DLD1 (cell line): ENCODE results near the gene RPS26.
"Not testable (repeated sequence)": the region's sequence is repeated elsewhere in the genome, so short reads cannot be mapped to it uniquely, and the experiment has no call there.

ENCODE experiments used
- in situ Hi-C: cut with HindIII; loops from 2 replicates; pipeline ENCODE4 v1.10.0; 2017; ENCODE audit warnings: low sequenced_read_pairs

Gene RPS26

DNA sequence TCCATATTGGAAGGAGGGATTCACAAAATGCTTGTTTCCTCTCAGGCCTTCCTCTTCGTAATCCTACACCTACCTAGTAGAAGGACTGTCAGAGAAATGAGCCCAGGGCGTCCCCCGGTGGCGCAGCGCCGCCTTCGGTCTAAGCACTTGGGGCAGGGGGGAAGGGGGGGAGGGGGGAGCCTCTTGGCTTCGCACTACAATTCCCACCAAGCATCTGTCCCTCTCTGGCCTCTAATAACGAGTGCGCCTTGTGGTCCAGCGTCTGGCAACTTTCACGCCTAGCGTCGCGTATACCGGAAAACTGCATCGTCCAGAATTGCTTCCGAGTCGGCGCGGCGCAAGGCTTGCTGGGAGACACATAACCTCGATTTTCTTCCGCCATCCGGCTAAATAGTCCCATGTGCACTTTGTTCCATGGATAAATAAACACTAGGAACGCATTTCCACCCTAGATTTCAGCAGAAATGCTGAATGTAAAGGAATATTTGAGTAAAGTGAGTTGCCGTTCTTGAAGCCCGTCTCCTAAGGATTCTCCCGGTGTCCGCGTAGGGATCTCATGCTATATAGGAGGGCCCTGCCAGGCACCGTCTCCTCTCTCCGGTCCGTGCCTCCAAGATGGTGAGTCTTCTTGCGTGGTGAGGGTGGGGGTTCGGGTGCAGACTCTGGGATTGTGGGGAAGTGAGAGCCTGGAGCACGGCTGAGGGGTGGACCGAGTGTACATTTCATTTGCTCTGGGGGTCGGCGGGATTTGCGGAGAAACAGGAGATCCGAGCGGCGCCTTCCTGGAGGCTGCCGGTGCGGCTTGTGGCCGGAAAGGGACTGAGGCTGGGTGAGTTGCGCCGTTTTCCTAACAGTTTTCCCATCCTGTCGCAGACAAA lies at the start of gene RPS26:
Gene RPS26 (plus strand): TSS at position 367 of the 878 bp plus-strand sequence. CDS start 249 bp downstream, at position 616.
- in situ Hi-C loops = no loop called here

DNA sequence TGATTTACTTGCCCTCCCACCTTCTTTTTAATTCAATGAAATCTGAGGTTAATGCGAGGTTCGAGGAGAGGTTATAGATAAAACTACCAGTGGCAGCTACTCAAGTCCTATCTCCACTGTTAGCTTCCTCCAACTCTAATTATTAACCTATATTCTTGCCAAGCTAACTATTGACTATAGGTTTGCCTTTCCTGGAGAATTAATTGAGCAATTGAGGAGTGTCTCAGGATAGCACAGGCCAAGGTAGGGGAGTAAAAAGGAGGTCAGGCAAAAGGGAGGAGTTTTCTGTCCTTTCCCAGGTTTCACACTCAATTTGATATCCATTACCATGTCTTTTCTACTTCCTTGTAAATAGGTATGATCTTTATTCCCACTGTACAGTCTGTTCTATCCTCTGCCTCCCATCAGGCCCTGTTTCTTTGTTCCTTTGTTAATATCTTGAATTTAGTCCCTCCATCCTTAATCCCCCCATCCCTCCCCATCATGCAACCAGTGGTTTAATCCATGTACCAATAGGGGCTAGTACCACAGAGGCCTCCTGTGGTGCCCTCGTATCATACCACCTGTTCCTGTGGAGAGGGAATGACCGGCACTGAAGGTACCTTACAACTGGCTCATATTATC lies 48.4 kb upstream of the RPS26 start:
- in situ Hi-C loops = no loop called here

DNA sequence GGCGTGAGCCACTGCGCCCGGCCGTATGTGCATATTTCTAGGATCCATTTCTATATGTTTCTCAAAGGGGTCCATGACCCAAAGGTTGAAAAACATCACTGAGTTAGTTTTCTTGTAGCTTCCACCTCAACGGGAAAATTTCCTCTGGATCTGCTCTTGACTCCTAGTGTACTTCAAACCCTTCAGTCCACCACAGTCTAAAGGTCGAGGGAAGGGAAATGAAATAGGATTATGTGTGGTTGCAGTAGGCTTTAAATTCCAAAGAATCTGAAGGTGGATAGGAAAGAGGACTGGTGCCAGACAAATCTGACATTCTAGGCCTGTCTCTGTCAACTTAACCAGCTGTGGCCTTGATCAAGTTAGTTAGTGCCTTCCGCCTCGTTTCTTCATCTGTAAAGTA lies 46.4 kb upstream of the RPS26 start:
- in situ Hi-C loops = no loop called here

- in situ Hi-C loops = no loop called here
Observed at GRCh38 chr12:55996201-55996714, 45.5 kb upstream of the RPS26 start.

DNA sequence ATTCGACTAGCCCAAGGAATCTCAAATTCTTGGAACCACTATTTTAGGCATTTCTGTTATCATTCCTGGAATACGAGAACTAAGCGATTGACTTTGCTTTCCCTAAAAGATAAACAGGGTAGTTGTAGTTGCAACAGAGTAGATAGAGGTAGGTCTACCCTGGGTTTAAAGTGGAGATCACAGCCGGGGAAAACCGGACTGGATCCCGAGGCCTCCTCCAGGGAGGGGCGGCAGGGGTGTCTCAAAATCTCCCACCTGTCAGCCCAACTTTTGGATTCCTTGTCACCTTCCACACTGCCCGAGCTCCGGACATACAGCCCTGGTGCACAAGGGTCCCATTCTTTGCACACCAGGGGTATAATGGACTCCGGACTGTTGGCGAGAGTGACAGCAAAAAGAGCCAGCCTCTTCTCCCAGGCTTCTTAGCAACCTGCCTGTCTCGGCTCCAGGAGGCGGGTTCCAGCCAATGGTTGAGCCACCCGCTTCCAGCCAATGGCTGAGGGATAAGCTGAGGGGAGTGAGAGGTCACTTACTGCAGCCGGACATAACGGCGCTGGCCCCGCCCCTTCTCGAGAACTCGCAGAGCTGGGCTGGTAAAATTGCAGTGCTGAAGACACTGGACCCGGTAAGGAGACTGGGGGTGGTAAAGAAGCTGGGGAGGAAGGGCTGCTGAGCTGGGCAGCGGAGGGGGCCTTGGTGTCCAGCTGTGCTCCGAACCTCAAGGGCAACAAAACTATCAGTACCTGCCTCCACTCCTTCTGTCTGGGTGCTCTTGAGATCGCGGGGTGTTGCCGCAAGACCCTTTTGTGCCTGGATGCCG lies 44.8 kb upstream of the RPS26 start, which contains the start of gene SUOX:
Gene SUOX (plus strand): TSS at position 562 of the 820 bp plus-strand sequence. CDS start 4,946 bp downstream, outside the sequence.
- in situ Hi-C loops = no loop called here

GRCh38 chr12:55997535-55997859 lies 44.2 kb upstream of the RPS26 start:
- in situ Hi-C loops = no loop called here

DNA sequence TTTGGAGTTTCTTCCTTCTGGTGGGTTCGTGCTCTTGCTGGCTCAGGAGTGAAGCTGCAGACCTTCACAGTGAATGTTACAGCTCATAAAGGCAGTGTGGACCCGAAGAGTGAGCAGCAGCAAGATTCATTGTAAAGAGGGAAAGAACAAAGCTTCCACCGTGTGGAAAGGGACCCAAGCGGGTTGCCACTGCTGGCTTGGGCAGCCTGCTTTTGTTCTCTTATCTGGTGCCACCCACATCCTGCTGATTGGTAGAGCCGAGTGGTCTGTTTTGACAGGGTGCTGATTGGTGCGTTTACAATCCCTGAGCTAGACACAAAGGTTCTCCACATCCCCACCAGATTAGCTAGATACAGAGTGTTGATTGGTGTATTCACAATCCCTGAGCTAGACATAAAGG lies 42.2 kb upstream of the RPS26 start:
- in situ Hi-C loops = not testable (repeated sequence)

GRCh38 chr12:55999999-56000540 lies 41.6 kb upstream of the RPS26 start:
- in situ Hi-C loops = not testable (repeated sequence)

GRCh38 chr12:56001487-56002100 lies 40.1 kb upstream of the RPS26 start:
- in situ Hi-C loops = no loop called here

DNA sequence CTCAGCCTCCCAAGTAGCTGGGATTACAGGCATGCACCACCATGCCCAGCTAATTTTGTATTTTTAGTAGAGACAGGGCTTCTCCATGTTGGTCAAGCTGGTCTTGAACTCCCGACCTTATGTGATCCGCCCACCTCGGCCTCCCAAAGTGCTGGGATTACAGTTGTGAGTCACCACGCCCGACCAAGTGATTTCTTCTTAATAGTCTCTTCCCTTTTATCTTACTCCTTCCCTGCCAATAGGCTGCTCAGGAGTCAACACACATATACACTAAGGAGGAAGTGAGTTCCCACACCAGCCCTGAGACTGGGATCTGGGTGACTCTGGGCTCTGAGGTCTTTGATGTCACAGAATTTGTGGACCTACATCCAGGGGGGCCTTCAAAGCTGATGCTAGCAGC lies 38.3 kb upstream of the RPS26 start:
- in situ Hi-C loops = not testable (repeated sequence)

- in situ Hi-C loops = no loop called here
Observed at GRCh38 chr12:56004211-56004610, 37.5 kb upstream of the RPS26 start.

DNA sequence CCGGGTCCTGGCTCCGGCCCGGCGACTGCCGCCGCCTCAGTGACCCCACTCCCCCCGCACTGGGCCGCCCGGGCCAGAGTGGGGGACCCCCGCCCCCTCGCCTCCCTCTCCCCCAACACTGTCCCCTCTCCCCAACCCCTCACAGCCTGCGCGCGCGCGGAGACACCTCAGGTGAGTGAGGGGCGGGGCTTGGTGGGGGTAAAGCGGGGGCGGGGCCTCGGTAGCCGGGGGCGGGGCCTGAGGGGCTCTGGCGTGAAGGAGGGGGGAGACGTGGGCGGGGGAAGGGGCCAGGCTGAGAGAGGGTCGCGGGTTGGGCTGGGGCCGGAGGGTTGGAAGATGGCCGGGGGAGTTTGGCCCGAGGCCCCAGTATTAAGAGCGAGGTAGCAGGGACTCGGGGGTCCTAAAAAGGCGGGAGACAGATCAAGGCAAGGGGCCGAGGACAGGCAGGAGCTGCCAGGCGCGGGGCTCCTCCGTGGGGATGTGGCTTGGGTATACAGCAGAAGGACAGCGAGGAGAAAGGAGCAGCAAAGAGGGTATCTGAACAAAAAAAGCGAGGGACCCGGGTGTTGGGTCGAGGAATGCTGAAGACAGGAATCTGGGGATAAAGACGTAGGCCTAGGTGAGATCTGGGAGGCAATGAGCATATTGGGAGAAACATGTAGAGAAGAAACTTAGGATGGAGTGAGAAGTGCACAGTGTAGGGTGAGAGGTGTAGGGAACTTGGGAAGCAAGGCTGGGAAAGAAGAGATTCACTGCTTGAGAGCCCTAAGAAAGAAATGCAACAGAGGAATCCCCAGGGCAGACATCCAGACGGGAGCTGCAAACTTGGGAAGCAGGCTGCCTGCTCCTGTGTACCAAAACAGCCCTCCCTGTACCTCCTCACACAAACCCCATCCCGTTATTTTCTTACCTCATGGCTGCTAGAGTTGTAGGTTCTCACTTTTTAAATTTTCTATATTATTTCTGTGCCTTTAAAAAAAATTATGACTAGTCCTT lies 33.9 kb upstream of the RPS26 start:
- in situ Hi-C loops = no loop called here

DNA sequence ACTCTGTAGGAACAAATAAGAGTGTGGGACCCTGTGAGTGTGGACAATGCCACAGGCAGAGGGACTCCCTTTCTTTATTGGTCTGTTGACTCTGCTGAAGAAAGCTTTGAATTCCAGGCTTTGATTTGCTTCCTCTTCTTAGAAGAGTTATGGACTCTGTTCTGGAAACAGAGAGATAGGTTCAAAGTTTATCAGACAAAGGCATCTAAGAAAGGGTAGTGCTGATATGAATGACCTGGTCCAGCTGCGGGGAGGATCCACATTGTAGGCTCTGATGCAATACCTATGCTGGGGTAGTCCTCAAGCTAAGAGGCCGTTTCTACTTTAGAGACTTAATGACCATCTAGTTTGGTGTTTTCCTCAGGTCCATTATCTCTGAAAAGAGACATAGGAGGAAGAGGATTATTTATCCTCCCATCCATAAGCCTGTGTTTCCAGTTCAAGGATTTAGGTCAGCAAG lies 31.6 kb upstream of the RPS26 start:
- in situ Hi-C loops = no loop called here

- in situ Hi-C loops = no loop called here
Observed at GRCh38 chr12:56011509-56012090, 30.1 kb upstream of the RPS26 start.

- in situ Hi-C loops = no loop called here
Observed at GRCh38 chr12:56013482-56013881, 28.2 kb upstream of the RPS26 start.

DNA sequence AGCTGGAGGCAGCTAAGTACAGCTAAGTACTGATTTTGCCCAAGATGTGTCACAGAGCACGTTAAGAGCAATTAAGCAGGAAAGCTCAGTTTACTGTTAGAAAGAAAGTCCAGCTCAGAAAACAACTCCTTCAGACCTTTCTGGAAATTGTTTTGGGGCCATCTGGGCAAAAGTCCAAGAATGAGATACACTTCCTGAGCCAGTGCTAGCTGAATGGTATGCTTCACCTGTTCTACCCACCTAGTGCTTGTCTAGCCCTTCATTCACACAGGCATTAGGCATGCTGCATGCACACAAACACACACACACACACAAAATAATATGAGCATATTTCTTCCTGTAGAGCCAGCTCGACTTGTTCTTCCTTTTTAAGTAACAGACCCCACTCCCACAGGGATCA lies 27.5 kb upstream of the RPS26 start:
- in situ Hi-C loops = no loop called here

DNA sequence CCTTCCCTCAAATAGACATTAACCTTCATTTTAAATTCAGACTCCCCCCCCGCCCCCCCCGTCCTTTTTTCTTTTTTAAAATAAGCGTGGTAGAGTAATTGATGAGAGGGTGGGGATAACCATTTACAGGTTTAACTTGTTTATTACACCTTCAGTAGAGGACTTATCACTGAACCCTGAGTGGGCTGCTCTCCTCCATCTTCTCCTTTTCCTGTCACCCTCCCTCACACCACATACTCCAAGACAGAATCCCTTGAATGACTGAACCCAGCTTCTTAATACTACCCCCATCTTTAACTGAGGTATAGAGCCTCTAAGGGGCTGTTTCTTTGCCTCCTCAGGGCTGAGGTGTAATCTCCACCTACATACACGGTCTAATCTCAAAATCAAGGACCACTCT lies 24.5 kb upstream of the RPS26 start:
- in situ Hi-C loops = no loop called here

DNA sequence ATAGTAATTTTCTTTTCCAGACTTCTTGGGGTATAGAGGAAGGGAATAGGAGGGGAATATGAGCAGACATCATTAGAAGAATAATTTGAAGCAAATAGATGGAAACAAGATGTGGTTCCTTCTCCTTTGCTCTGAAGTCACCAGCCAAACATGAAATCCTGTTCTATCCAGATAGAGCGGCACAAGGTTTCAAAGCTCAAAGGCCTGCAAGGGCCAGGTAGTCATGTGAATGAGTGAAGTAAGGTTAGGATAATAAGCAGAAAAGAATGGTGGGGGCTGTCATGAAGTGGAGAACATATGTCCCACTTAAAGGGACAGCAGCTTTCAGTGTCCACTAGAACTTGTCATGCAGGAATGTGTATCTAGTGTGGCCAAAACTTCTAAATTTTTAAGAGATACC lies 23.4 kb upstream of the RPS26 start:
- in situ Hi-C loops = no loop called here
